Natural killer cell (primary cell): Measurements from ENCODE around the gene FAM131A. TPM values are rescaled to one million over a fixed set of nuclear protein-coding genes. Genes with fewer than 3 reads are reported as not detected.

ENCODE experiments used
- ATAC-seq, 3 donors: fragments of 150-1000 bp in 2 of 3; fragments of 200-7000 bp in 1 of 3; cut with Tn5 transposase; 1 replicate in 1 of 3; 2 replicates in 2 of 3; pipeline ENCODE4 v1.10.0; 2021; ENCODE audit warnings: mild to moderate bottlenecking in 2 of 3, moderate library complexity in 2 of 3
- DNase-seq, 2 donors: peaks; one replicate each; pipeline versions ENCODE4 v3.0.0 to v3.0.0-alpha.2; 2013 to 2021; ENCODE audit warnings: mixed read lengths in 1 of 2
- H3K27ac ChIP-seq: one replicate; pipeline ENCODE4 v1.5.1; 2013; ENCODE audit warnings: mild to moderate bottlenecking, low read length
- H3K27me3 ChIP-seq: one replicate; pipeline ENCODE4 v1.6.1; 2013; ENCODE audit warnings: low read length; ENCODE audit not compliant: control insufficient read depth, insufficient read depth
- H3K36me3 ChIP-seq: one replicate; pipeline ENCODE4 v1.6.1; 2013; ENCODE audit warnings: low read length; ENCODE audit not compliant: control insufficient read depth, insufficient read depth
- H3K4me1 ChIP-seq: one replicate; pipeline ENCODE4 v1.6.1; 2013; ENCODE audit warnings: low read length; ENCODE audit not compliant: control insufficient read depth, insufficient read depth
- H3K4me3 ChIP-seq: one replicate; pipeline ENCODE4 v1.5.1; 2013; ENCODE audit warnings: low read length
- H3K9me3 ChIP-seq: one replicate; pipeline ENCODE4 v1.6.1; 2013; ENCODE audit warnings: low read length; ENCODE audit not compliant: control insufficient read depth, insufficient read depth
- H3K27ac Mint-ChIP-seq, 2 donors: one replicate each; pipeline ENCODE4 v1.8.0; 2022; ENCODE audit warnings: mild to moderate bottlenecking in 2 of 2, mixed read lengths in 2 of 2, moderate library complexity in 1 of 2
- H3K27me3 Mint-ChIP-seq, 2 donors: one replicate each; pipeline ENCODE4 v1.8.0; 2022; ENCODE audit warnings: low read depth in 2 of 2, mixed read lengths in 2 of 2
- H3K36me3 Mint-ChIP-seq: one replicate; pipeline ENCODE4 v1.8.0; 2022; ENCODE audit warnings: mixed read lengths
- H3K4me1 Mint-ChIP-seq, 2 donors: one replicate each; pipeline ENCODE4 v1.8.0; 2022; ENCODE audit warnings: mixed read lengths in 2 of 2
- H3K4me3 Mint-ChIP-seq: one replicate; pipeline ENCODE4 v1.8.0; 2022; ENCODE audit warnings: mild to moderate bottlenecking, moderate library complexity, mixed read lengths
- H3K9me3 Mint-ChIP-seq, 2 donors: one replicate each; pipeline ENCODE4 v1.8.0; 2022; ENCODE audit warnings: mixed read lengths in 2 of 2
- WGBS: methylation state at CpG from one replicate; pipeline ENCODE4 v1.1.7; 2013; ENCODE audit warnings: missing lambda C conversion rate; ENCODE audit not compliant: insufficient coverage; 5-methylcytosine and 5-hydroxymethylcytosine counted together
- intact Hi-C: fragments of 100-400 bp; cut with micrococcal nuclease; formaldehyde crosslinking; loops from one replicate; pipeline ENCODE4 v1.14.2; 2022
- total RNA-seq, 4 donors: library from RNA; stranded (reverse); fragments of 120-200 nt in 1 of 4; gene quantifications; one replicate each; pipeline versions ENCODE4 v1.2.3 to v1.2.4, GENCODE V29; 2013 to 2022
- TF ChIP-seq, protein P1 (sequence below): fragments of 200-600 bp; IDR thresholded peaks from one replicate; pipeline ENCODE4 v1.8.0; 2022; ENCODE audit warnings: antibody characterized with exemption

FAM131A gene
- total RNA-seq, 3 donors from 2014 or later (not counting 1 experiment from before 2014, with no cell fraction given) = 6.9 to 8.8 (median 8.5) TPM

- Mint-ChIP-seq H3K9me3 (no peaks in the 10 kb centered on the region), H3K36me3 (peaks cover 8% of the 10 kb centered on the region), H3K4me3 (peak overlapping the region; percentile 90), H3K4me1 (peaks cover 17 to 45% of the 10 kb centered on the region in 2 donors), H3K27ac (peak overlapping the region; percentile 78 to 80), H3K27me3 (peaks cover 0 to 7% of the 10 kb centered on the region in 2 donors)
- WGBS = 34% methylated on average over 17 of the region's 17 CpGs
- Histone ChIP-seq H3K9me3 (no peaks in the 10 kb centered on the region), H3K27ac (peak overlapping the region; percentile 97), H3K4me3 (peak overlapping the region; percentile 51), H3K4me1 (peaks cover 23% of the 10 kb centered on the region), H3K36me3 (peaks cover 32% of the 10 kb centered on the region), H3K27me3 (no peaks in the 10 kb centered on the region)
- intact Hi-C loops = no loop called here
- TF ChIP-seq, protein P1, sequence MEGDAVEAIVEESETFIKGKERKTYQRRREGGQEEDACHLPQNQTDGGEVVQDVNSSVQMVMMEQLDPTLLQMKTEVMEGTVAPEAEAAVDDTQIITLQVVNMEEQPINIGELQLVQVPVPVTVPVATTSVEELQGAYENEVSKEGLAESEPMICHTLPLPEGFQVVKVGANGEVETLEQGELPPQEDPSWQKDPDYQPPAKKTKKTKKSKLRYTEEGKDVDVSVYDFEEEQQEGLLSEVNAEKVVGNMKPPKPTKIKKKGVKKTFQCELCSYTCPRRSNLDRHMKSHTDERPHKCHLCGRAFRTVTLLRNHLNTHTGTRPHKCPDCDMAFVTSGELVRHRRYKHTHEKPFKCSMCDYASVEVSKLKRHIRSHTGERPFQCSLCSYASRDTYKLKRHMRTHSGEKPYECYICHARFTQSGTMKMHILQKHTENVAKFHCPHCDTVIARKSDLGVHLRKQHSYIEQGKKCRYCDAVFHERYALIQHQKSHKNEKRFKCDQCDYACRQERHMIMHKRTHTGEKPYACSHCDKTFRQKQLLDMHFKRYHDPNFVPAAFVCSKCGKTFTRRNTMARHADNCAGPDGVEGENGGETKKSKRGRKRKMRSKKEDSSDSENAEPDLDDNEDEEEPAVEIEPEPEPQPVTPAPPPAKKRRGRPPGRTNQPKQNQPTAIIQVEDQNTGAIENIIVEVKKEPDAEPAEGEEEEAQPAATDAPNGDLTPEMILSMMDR = no peak
- peak in 1 of 3 donors; percentile 18 for ATAC-seq
- peak in 1 of 2 donors; percentile 30 for DNase-seq
Measured at GRCh38 chr3:184336547-184337398, 627 bp upstream of the FAM131A start.

DNA sequence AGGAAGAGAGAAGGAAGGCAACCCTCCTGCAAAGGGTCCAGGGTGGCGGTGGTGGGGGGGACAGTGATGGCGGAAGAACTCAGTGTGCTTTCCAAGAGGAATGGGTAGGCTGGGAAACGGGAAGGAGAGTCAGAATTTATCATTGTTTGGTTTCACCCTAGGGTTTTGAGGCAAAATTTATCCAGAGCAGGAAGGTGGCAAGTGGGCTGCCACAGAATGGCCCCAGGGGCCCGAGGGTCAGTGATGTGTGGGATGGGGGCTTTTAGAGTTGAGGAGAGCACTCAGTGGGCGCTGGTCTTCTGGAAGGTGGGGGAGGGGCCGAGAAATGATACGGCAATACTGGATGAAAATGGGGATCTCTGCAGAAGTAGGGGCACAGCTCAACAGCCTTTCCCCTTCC lies 581 bp downstream of the FAM131A start:
- no peaks in the 10 kb centered on the region for H3K36me3 Mint-ChIP-seq
- H3K27ac ChIP-seq = no peak overlapping the region

GRCh38 chr3:184338511-184338945 lies 1.1 kb downstream of the FAM131A start:
- TF ChIP-seq, protein P1 = no peak
- WGBS = 64% methylated on average over 37 of the region's 37 CpGs
- H3K4me3 Mint-ChIP-seq = no peak overlapping the region
- no peaks in the 10 kb centered on the region for H3K27me3 ChIP-seq
- H3K27ac ChIP-seq = no peak overlapping the region
- DNase-seq (peak in 1 of 2 donors; percentile 54), ATAC-seq (no peak)
- no peak overlapping the region for H3K4me3 ChIP-seq
- H3K9me3 ChIP-seq = no peaks in the 10 kb centered on the region
- H3K4me1 Mint-ChIP-seq = peaks cover 17 to 45% of the 10 kb centered on the region in 2 donors
- H3K36me3 ChIP-seq = peaks cover 18% of the 10 kb centered on the region
- H3K27me3 Mint-ChIP-seq = peaks cover 0 to 7% of the 10 kb centered on the region in 2 donors
- H3K9me3 Mint-ChIP-seq = no peaks in the 10 kb centered on the region
- no peaks in the 10 kb centered on the region for H3K36me3 Mint-ChIP-seq
- intact Hi-C loops = no loop called here
- no peak overlapping the region for H3K27ac Mint-ChIP-seq
- peaks cover 23% of the 10 kb centered on the region for H3K4me1 ChIP-seq

More for the DNA sequence above, 581 bp downstream of the FAM131A start:
- peaks cover 23% of the 10 kb centered on the region for H3K36me3 ChIP-seq
- WGBS = 82% methylated on average over 7 of the region's 7 CpGs
- intact Hi-C loops = no loop called here
- H3K4me3 ChIP-seq = no peak overlapping the region
- Mint-ChIP-seq H3K27ac (peak overlapping the region in 1 of 2 donors; percentile 80), H3K27me3 (peaks cover 0 to 7% of the 10 kb centered on the region in 2 donors), H3K9me3 (no peaks in the 10 kb centered on the region), H3K4me3 (peak overlapping the region; percentile 7), H3K4me1 (peaks cover 17 to 45% of the 10 kb centered on the region in 2 donors)
- TF ChIP-seq, protein P1 = no peak
- H3K4me1 ChIP-seq = peaks cover 23% of the 10 kb centered on the region
- no peak for ATAC-seq
- no peak for DNase-seq
- no peaks in the 10 kb centered on the region for H3K9me3 ChIP-seq
- no peaks in the 10 kb centered on the region for H3K27me3 ChIP-seq
